A549 treated with ZK216348 at 1 μM for 4 hours (cell line): Measurements from ENCODE around the gene CDH1. TPM values are rescaled to one million over a fixed set of nuclear protein-coding genes. Genes with fewer than 3 reads are reported as not detected.

Experiments
- total RNA-seq: library from RNA; stranded (reverse); fragments of 200-300 nt; extraction: Qiagen RNA extraction; gene quantifications from 5 replicates; pipeline ENCODE4 v1.2.3, GENCODE V29; 2022; ENCODE audit warnings: low read depth

Gene CDH1
- total RNA-seq, result 3.5 to 7.8 TPM (median 5.0 TPM) in 5 replicates

DNA sequence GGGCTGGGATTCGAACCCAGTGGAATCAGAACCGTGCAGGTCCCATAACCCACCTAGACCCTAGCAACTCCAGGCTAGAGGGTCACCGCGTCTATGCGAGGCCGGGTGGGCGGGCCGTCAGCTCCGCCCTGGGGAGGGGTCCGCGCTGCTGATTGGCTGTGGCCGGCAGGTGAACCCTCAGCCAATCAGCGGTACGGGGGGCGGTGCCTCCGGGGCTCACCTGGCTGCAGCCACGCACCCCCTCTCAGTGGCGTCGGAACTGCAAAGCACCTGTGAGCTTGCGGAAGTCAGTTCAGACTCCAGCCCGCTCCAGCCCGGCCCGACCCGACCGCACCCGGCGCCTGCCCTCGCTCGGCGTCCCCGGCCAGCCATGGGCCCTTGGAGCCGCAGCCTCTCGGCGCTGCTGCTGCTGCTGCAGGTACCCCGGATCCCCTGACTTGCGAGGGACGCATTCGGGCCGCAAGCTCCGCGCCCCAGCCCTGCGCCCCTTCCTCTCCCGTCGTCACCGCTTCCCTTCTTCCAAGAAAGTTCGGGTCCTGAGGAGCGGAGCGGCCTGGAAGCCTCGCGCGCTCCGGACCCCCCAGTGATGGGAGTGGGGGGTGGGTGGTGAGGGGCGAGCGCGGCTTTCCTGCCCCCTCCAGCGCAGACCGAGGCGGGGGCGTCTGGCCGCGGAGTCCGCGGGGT is at the start of gene CDH1:
CDH1 (plus strand) TSS at position 247 of the 684 bp plus-strand sequence; CDS start at position 371, 124 bp downstream.

DNA sequence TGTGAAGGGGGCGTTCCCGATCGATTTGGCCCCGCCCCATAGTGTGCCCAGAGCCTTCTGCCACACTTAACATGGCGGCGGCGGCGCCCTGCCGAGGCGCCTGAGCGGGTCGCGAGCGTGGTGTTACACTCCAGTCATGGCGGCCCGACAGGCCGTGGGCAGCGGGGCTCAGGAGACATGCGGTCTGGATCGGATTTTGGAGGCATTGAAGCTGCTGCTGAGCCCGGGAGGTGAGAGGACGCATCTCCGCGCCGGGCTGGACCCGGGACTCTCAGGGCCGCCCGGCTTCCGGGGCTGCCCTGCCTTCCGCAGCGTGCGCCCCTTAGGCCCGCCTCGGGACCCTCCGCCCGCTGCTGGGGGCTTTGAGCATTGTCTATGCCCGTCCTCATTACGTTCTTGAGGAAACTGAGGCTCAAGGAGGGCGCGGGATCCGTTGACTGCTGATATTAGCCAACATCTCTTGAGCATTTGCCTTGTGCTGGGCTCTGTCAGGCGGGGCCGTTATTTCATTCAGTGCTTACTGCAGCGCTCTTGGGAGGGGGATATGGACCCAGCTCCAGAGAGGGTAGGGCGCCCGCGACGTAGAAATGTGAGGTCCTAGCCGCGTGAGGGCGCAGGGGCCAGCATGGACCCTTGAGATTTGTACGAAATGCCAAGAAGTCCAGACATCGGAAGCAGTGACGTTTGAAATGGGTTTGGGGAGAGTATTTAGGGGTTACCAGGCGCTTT is 106.6 kb downstream of the CDH1 start, which contains the start of gene TANGO6:
TANGO6 (plus strand) TSS at position 50 of the 729 bp plus-strand sequence; CDS start at position 137, 87 bp downstream.

Other genes starting within 250 kb of the CDH1 start
- gene ZFP90, start 198.0 kb upstream of the CDH1 start, total RNA-seq, result 4.9 to 9.4 TPM (median 8.8 TPM) in 5 replicates
- gene CDH3, start 92.0 kb upstream of the CDH1 start, total RNA-seq, result 0.15 to 0.68 TPM (median 0.20 TPM) in 5 replicates
- 6.8 to 8.3 TPM (median 7.2 TPM) in 5 replicates for gene TANGO6, start 106.2 kb downstream of the CDH1 start, total RNA-seq